ENCODE data around the gene CUX1.

CUX1 gene

DNA sequence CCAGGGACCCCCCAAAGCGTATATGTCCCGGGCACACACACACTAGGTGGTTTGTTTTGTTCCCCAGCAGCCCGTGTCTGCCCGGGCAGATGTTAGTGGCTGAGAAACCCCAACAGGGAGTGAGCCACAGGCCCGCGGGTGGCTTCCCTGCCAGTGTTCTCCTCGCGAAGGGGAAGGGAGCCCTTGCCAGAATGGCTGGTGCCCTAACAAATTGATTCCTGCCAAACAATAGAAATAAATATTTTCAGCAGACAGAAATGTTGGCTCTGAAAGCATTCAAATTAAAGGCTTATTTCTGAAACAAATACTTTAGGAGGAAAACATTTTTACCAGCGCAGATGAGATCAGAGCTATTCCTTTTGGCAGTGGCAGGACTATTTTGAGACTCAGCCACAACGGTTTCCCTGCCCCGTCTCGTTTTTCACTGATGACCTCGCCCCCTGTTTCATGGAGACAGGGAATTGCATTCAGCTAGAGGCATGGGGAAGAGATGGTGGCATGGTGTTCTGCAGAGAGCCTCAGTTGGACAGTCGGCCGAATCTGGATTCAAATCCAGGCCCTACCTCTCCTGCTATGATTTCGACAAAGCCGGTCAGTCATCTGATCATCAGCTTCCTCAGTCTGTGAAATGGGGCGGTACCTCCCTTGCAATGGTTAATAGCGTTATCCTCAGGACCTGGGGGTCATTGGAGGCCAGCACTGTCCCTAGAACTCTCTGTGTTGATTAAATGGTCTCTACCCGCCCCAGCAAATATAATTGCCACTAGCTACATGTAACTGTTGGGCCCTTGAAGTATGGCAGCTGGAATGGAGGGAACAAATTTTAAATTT lies 84.5 kb downstream of the CUX1 start:
- DNase-seq (ENCODE audit: low read depth): no peak

GRCh38 chr7:101902680-101903514 lies 85.5 kb downstream of the CUX1 start:
- no peak overlapping the region for H3K4me3 ChIP-seq (ENCODE audit: low read depth, low read length)
- no peak for DNase-seq (ENCODE audit: low read depth)
- TF ChIP-seq, protein P1, sequence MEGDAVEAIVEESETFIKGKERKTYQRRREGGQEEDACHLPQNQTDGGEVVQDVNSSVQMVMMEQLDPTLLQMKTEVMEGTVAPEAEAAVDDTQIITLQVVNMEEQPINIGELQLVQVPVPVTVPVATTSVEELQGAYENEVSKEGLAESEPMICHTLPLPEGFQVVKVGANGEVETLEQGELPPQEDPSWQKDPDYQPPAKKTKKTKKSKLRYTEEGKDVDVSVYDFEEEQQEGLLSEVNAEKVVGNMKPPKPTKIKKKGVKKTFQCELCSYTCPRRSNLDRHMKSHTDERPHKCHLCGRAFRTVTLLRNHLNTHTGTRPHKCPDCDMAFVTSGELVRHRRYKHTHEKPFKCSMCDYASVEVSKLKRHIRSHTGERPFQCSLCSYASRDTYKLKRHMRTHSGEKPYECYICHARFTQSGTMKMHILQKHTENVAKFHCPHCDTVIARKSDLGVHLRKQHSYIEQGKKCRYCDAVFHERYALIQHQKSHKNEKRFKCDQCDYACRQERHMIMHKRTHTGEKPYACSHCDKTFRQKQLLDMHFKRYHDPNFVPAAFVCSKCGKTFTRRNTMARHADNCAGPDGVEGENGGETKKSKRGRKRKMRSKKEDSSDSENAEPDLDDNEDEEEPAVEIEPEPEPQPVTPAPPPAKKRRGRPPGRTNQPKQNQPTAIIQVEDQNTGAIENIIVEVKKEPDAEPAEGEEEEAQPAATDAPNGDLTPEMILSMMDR (IDR thresholded peaks at IDR 0.05; ENCODE audit: control insufficient read depth, extremely low read depth, insufficient read depth): no peak

More for the DNA sequence above, 84.5 kb downstream of the CUX1 start:
- H3K4me3 ChIP-seq (ENCODE audit: low read depth, low read length): no peak overlapping the region
- TF ChIP-seq, protein P1 (IDR thresholded peaks at IDR 0.05; ENCODE audit: control insufficient read depth, extremely low read depth, insufficient read depth): no peak

- TF ChIP-seq, protein P1 (IDR thresholded peaks at IDR 0.05; ENCODE audit: control insufficient read depth, extremely low read depth, insufficient read depth): no peak
- DNase-seq (ENCODE audit: low read depth): no peak
- H3K4me3 ChIP-seq (ENCODE audit: low read depth, low read length): no peak overlapping the region
Observed at GRCh38 chr7:101903515-101903868, 86.1 kb downstream of the CUX1 start.

GRCh38 chr7:101904019-101904418 lies 86.6 kb downstream of the CUX1 start:
- no peak overlapping the region for H3K4me3 ChIP-seq (ENCODE audit: low read depth, low read length)
- no peak for DNase-seq (ENCODE audit: low read depth)
- TF ChIP-seq, protein P1 (IDR thresholded peaks at IDR 0.05; ENCODE audit: control insufficient read depth, extremely low read depth, insufficient read depth): no peak

DNA sequence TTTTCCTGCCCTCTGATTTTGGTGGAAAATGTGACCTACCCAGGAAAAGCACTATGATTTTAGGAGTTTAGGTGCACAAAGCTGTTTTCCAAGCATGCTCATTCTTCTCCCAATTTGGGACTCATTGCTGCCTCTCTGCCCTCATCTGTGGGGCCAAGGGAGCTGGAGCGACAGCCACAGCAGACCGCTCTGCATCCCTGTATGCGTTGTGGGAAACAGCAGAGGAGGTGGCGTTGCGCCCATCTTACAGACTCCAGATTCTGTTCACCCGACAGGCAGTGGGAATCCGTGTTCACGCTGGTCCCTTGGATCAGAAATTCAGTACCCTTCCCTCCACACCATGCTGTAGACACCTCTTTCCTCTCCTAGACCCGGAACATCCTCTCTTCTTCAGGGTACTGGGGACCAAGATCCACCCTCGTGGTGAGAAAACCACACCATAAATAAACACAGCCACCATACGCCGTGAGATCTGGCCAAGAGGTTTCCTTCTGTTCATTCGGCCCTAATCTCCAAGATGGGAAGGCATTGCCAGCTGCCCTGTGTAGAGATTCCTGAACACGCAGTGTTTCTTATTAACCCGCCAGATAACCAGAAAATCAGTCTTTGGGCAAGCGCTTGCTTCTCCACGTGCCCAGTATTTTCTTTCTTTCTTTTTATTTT lies 87.9 kb downstream of the CUX1 start:
- H3K4me3 ChIP-seq (ENCODE audit: low read depth, low read length): no peak overlapping the region
- TF ChIP-seq, protein P1 (IDR thresholded peaks at IDR 0.05; ENCODE audit: control insufficient read depth, extremely low read depth, insufficient read depth): no peak
- no peak for DNase-seq (ENCODE audit: low read depth)

DNA sequence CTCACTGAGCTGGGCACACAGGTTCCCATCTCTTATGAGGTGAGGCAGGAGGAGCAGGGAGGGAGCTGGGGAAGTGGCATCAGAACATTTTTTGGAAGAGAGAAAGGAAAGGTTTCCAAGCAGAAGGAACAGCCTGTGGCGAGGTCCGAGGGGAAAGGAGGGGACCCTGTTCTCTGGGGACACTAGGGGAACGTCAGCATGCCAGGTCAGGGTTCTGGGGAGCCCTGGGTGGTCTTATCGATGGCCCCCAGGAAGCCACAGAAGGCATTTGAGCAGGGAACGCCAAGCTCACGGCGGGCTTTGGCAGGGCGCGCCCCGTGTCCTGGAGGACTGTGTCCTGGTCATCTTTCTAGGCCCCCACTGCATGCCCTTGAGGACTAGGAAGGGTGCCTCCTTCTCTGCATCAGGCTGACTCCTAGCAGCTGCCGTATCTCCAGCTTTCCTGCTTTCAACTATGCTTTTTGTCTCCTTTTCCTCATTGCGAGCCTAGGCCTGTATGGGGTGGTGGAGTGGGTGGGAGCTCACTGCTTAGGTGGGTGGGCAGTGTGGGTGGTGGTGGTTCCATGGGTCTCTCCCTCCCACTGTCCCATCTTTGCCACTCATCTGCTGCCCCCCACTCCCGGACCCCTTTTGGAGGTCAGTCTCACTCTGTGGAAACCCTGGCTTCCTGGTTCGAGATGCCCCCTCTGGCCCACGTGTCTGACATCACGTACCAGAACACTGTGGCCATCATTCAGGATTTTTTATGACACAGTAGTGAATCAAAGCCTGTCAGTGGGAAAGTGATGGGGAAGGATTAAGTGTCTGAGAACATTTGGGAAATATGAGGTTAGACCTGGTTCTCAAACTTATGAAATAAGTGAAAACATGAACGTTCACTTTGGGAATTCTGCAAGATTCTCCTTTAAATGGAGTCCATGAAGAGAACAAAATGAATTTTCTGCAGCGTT lies 89.1 kb downstream of the CUX1 start:
- DNase-seq (ENCODE audit: low read depth): no peak
- no peak overlapping the region for H3K4me3 ChIP-seq (ENCODE audit: low read depth, low read length)
- TF ChIP-seq, protein P1 (IDR thresholded peaks at IDR 0.05; ENCODE audit: control insufficient read depth, extremely low read depth, insufficient read depth): no peak
